UCSD-AML1 (cell line): ENCODE measurements around the gene LONP2.

Source experiments
- DNase-seq: peaks from one replicate; lab custom pipeline; 2025; ENCODE audit not compliant: unreplicated experiment; lab: John Stamatoyannopoulos, UW

Gene LONP2, protein sequence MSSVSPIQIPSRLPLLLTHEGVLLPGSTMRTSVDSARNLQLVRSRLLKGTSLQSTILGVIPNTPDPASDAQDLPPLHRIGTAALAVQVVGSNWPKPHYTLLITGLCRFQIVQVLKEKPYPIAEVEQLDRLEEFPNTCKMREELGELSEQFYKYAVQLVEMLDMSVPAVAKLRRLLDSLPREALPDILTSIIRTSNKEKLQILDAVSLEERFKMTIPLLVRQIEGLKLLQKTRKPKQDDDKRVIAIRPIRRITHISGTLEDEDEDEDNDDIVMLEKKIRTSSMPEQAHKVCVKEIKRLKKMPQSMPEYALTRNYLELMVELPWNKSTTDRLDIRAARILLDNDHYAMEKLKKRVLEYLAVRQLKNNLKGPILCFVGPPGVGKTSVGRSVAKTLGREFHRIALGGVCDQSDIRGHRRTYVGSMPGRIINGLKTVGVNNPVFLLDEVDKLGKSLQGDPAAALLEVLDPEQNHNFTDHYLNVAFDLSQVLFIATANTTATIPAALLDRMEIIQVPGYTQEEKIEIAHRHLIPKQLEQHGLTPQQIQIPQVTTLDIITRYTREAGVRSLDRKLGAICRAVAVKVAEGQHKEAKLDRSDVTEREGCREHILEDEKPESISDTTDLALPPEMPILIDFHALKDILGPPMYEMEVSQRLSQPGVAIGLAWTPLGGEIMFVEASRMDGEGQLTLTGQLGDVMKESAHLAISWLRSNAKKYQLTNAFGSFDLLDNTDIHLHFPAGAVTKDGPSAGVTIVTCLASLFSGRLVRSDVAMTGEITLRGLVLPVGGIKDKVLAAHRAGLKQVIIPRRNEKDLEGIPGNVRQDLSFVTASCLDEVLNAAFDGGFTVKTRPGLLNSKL

DNA sequence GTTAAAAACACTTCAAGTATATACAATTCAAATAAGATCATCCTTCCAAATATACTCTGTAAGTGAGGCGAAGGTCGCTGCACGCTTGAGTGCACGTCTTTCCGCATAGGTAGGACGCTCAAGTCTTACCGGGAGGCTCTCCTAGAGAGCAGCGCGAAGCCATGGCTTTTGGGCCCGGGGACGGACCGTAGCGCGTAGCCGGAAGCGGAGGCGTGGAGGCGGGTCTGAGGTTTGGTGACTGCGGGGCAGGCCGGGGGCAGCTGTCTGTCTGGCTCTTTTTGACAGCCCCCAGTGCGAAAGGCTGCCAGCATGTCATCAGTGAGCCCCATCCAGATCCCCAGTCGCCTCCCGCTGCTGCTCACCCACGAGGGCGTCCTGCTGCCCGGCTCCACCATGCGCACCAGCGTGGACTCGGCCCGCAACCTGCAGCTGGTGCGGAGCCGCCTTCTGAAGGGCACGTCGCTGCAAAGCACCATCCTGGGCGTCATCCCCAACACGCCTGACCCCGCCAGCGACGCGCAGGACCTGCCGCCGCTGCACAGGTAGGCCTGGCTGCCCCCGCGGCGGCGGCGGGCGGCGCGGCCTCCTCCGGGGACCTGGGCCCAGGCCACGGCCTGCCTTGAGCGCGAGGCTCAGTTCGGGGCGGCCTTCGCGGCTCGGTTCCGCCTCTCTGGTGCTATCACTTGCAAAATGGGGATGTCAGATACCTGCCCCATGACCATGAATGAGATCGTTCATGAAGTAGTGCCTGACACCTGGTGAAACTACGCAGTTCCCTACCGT is at the start of gene LONP2:
Gene LONP2, plus strand, starts transcription at position 221 of the 783 bp plus-strand sequence. Its CDS starts 89 bp downstream, at position 310.
- DNase-seq, result peak; percentile 89

GRCh38 chr16:48194828-48195556 is 49.1 kb upstream of the LONP2 start:
- DNase-seq, result no peak

DNA sequence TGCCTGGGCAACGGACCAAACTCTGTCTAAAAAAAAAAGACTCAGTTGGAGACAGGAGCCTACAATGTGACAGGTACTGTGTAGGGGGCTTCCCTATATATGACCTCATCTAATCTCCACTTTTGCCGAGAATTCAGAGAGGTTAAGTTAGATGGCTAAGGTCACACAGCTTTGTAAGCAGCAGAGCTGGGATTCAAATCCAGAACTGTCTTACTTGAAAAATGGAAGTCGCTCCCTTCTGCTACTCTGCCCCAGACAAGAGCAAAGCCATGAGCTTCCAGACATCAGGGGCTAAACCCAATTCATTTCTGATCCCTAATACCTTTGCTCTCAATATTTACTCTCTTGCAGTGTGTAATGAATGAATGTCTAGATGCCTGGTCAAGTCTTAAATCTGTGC is 46.8 kb upstream of the LONP2 start:
- no peak for DNase-seq

DNA sequence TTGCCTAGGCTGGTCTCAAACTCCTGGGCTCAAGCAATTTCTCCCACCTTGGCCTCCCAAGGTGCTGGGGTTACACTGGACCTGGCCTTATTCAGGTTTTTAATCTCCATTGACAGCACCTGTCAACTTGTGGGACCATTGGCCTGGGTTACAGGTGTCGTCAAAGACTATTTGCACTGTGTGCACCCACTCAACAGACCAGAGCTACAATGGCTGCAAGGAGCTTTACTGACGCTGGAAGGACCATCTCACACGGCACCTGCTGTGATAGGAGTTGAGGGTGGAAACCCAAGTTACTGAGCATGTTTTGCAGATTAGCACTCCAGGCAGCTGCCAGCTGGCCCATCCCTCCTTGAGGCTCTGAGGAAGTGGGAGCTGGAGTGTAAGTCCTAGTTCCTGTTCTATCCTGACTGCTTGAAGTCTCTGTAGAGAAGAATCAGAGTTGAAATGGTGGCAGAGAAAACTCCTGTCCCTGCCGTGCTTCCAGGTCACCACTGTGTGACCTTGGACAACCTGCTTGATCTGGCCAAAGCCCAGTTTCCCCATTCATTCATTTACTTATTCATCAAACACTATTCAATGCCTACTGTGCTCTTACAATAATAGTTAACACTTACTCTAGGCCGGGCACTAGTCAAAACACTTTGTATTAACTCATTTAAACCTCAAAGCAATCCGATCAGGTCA is 42.4 kb upstream of the LONP2 start:
- DNase-seq, result no peak

DNA sequence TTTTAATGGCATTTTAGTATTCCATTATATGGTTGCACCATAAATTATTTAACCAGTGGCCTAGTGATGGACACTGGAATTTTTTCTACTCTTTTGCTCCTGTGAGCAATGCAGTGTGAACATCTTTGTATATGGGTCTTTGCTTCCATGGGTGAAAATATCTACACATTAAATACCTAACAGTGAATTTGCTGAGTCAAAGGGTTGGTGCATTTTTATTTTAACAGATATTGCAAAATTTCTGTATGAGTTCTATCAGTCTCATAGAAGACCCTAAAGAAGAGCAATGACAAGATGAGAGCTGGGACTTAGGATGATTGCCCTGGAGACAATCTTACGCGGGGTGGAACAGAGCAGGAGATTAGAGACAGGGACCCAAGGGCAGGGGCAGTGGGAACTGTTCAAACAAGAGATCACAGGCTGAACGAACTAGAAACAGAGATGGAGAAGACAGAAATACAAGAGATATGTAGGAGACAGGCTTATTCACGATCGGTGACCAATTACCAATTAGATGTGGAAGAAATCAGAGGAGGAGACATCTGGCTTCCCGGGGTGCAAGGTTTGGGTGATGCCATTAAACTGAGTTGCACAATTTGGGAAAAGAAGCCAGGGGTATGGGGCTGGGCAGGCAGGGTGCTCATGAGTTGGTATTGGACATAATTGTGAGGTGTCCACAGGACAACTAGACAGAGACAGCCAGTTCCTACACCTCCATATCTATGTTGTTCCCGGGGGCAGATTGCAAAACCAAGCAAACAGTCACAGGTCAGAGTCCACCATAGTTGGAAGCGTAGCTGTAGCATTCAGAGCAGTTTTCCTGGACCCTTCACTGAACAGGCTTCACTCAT is 39.9 kb upstream of the LONP2 start:
- no peak for DNase-seq

GRCh38 chr16:48204825-48205151 is 39.3 kb upstream of the LONP2 start:
- DNase-seq, result no peak

GRCh38 chr16:48206594-48207242 is 37.4 kb upstream of the LONP2 start:
- DNase-seq, result no peak

- no peak for DNase-seq
These were observed 33.4 kb upstream of the LONP2 start for GRCh38 chr16:48210747-48211146.

DNA sequence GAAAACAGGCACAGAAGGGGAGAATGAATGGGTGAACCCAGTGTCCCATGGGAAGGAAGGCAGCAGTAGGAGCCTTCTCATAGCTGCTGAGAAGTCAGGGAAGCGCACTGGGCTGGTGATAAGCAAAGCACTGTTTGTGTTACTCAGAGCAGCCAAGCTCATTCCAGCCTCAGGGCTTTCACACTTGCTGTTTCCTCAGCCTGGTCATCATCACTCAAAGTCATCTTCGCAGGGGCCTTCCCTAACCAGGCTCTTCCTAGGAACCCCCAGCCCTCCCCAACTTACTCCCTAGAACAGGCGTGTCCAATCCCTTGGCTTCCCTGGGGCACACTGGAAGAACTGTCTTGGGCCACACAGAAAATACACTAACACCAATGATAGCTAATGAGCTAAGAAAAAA is 32.1 kb upstream of the LONP2 start:
- no peak for DNase-seq

DNA sequence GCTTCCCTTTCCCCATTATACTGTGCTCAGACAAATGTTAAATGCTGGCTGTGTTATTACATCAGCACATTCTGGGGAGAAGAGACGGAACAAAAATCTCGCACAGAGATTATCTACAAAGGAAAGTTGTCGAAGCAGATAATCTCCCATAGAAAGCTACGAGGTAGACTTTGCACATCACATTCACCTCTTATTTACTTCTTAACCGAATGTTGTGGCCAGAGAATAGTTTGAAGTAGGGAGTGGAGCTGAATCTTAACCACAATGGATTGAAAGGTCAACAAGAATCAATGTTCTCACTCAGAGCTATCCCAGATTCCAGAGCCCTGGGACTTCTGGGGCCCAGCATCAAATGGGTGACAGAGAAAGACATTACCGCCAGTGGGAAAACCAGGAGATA is 28.4 kb upstream of the LONP2 start:
- DNase-seq, result no peak

- DNase-seq, result no peak
These were observed 26.4 kb upstream of the LONP2 start for GRCh38 chr16:48217708-48218107.

DNA sequence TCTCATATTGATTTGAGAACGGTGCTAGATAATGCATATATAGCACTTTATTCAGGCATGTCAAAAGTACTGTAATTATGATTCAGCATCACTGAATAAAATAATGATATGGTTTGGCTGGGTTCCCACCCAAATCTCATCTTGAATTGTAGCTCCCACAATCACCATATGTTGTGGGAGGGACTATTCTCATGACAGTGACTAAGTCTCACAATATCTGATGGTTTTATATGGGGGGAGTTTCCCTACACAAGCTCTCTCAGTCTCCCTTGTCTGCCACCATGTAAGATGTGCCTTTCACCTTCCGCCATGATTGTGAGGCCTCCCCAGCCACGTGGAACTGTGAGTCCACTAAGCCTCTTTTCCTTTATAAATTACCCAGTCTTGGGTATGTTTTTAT is 25.6 kb upstream of the LONP2 start:
- no peak for DNase-seq

DNA sequence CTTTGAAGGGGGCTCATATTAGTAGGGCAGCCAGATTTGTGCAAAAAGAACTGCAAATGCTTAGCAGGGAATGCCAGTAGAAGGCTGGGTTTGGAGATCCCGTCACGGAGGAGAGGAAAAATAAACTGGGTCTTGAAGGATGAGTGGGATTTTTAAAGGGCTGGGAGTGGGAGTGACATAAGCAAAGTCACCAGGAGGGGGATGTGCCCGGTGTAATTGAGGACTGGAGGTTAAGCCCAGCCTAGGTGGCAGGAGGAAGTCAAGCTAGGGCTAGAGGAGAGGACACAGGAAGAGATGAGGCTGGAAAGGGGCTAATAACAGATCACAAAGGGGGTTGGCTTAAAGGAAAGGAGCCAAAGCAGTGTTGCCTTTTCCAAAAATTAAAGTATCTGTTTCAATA is 23.2 kb upstream of the LONP2 start:
- DNase-seq, result no peak

DNA sequence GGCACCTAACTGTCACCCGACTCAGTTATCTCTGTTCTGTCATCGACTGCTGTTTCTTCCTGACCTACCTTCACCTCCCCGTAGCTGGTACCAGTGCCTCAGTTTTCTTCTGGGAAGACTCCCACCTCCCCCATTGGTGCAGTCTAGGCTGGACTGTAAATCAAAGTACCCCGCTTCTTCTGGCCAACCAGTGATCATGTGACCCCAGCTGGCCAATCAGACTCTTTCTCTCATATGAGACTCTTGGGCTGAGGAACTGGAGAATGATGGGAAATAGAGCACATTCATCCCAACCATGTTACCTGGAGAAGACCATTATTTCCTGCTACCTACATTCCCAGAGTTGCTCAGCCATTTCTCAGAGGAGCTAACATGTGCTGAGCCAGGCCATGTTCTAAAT is 20.6 kb upstream of the LONP2 start:
- DNase-seq, result no peak

- DNase-seq, result no peak
These were observed 18.6 kb upstream of the LONP2 start for GRCh38 chr16:48225456-48225855.

DNA sequence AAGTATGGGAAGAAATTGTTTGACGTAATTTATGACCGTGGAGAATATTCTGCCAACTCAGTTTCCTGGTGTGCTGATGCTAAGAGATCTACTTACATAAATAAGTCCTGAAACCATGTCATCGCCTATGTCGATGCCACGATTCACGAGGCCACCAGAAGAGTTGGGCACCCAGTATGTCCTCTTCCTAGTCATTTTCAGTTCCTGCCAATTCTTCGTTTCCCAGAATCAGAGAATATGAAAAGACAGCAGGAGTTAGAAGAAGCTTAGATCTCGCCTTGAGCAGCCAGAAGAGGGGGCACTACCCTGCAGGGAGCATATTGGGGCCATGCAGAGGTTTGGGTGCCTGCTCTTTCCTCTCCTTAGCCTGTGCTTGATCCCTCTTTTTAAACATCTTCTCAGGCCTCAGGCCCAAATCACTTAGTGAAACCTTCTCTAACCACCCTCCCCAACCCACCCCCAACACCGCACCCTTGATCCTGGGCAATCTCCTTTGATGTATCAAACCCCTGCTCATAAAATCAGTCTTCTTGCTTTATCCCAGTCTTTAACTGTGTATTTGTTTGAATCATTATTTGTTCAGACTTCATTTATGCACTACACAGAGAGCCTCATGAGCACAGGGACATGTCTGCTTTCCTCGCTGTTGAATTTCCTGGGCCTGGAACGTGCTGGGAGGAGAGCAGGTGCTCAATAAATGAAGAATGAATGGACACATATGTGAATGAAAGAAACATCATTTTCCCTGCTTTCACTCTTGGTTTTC is 12.2 kb upstream of the LONP2 start:
- DNase-seq, result peak; percentile 50

GRCh38 chr16:48232493-48233040 is 11.5 kb upstream of the LONP2 start:
- DNase-seq, result no peak

DNA sequence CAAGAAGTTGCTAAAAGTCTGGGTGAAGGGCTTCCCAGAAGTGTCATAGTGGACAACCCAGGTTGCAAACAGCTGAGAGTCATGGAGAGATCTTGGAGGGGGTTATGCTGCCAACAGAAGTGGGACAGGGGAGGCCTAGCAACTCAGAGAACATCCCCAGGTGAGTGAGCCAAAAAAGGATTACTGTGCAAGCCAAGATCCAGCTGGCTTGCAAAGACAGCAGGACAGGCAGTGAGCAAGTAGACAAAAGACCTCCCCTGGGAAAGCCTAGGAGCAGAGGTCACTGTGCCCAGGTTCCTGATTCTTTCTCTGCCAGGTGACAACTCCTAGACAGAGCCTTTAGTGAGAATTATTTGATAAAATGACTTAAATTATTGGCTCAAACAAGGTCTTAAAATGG is 9.5 kb upstream of the LONP2 start:
- DNase-seq, result no peak
